Prostate gland (tissue), 2 donors: ENCODE measurements around the gene TMEM30A.

Experiments
- CTCF ChIP-seq, 4 experiments: fragments of 200-600 bp in 2 of 4; fragments of 450-650 bp in 2 of 4; sonication (generic) in 2 of 4; IDR thresholded peaks; 1 replicate in 3 of 4; 2 replicates in 1 of 4; pipeline ENCODE4 v1.5.1; 2016 to 2019; ENCODE audit warnings: antibody characterized with exemption in 4 of 4, mild to moderate bottlenecking in 2 of 4, moderate library complexity in 2 of 4
- POLR2A ChIP-seq: fragments of 450-650 bp; IDR thresholded peaks from one replicate; pipeline ENCODE4 v1.6.1; 2016; ENCODE audit warnings: antibody characterized with exemption, mild to moderate bottlenecking
- POLR2AphosphoS5 ChIP-seq: sonication (generic); formaldehyde crosslinking; IDR thresholded peaks from one replicate; pipeline ENCODE4 v1.6.1; 2017; ENCODE audit warnings: antibody characterized with exemption

- TF ChIP-seq CTCF (IDR thresholded peaks at IDR 0.05) = no peak
- TF ChIP-seq POLR2A = no peak
- no peak for TF ChIP-seq POLR2AphosphoS5
Measured at GRCh38 chr6:75291744-75292143, 7.2 kb upstream of the TMEM30A start.
